ENCODE results near the gene CDSN.

- TF ChIP-seq POLR2A (IDR thresholded peaks at IDR 0.05): no peak
- no peak for TF ChIP-seq CTCF (IDR thresholded peaks at IDR 0.05)
Measured at GRCh38 chr6:31152781-31153180, 32.5 kb upstream of the CDSN start.

Measured in thyroid gland (tissue), 4 donors.